Measurements from ENCODE around the gene CALY. TPM values are rescaled to one million over a fixed set of nuclear protein-coding genes. Genes with fewer than 3 reads are reported as not detected.

The CALY gene
- total RNA-seq, 1 experiment from 2014 or later = 0.47 TPM

DNA sequence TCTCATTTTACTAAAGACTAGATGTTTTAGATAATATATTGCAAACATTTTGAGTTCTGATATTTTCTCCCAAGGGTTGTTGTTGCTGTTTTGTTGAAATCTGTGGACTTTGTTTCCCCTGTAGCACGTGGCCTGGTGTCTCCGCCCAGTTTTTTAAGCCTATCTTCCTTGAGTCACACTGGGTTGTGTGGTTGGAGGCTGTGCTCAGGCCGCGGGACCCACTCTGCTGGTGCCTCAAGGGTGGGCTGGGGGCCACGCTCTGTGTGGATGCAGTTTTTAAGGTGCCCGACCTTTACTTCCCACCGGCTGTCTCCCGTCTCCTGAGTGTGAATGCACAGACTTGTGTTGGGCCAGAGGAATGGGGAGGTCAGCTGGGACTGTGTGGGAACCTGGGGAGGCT lies 6.2 kb upstream of the CALY start:
- no peaks in the 10 kb centered on the region for H3K27me3 ChIP-seq (ENCODE audit: insufficient read depth, low read length)
- H2AFZ ChIP-seq (ENCODE audit: low read depth, low read length, poor library complexity, severe bottlenecking) = no peak overlapping the region
- H3K4me1 ChIP-seq (ENCODE audit: control insufficient read depth in 1 of 2, insufficient read depth in 2 of 2, low read length in 2 of 2) = peaks cover 0 to 8% of the 10 kb centered on the region in 2 experiments; a peak in 1 of 4 replicates
- ChIA-PET CTCF (no interaction called here), RAD21 (ENCODE audit: low non-redundant PET in 1 of 2, low total read pairs in 2 of 2, uncharacterized antibody in 2 of 2, unreplicated experiment in 2 of 2) (no interaction called here), POLR2A (no interaction called here)
- DNase-seq (ENCODE audit: low read depth, low spot score) (no peak), ATAC-seq (no peak)
- no peaks in the 10 kb centered on the region for H3K36me3 ChIP-seq (ENCODE audit: control insufficient read depth in 1 of 2, insufficient read depth in 2 of 2, low read length in 2 of 2)
- H3K4me2 ChIP-seq (ENCODE audit: low read length) = no peak overlapping the region
- no peak for TF ChIP-seq SP1 (IDR thresholded peaks at IDR 0.05; ENCODE audit: low read depth)
- TF ChIP-seq, protein P1, sequence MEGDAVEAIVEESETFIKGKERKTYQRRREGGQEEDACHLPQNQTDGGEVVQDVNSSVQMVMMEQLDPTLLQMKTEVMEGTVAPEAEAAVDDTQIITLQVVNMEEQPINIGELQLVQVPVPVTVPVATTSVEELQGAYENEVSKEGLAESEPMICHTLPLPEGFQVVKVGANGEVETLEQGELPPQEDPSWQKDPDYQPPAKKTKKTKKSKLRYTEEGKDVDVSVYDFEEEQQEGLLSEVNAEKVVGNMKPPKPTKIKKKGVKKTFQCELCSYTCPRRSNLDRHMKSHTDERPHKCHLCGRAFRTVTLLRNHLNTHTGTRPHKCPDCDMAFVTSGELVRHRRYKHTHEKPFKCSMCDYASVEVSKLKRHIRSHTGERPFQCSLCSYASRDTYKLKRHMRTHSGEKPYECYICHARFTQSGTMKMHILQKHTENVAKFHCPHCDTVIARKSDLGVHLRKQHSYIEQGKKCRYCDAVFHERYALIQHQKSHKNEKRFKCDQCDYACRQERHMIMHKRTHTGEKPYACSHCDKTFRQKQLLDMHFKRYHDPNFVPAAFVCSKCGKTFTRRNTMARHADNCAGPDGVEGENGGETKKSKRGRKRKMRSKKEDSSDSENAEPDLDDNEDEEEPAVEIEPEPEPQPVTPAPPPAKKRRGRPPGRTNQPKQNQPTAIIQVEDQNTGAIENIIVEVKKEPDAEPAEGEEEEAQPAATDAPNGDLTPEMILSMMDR (IDR thresholded peaks at IDR 0.05 in 2 of 3, conservative IDR thresholded peaks at IDR 0.05 in 1 of 3; ENCODE audit: borderline replicate concordance in 1 of 3, insufficient read depth in 1 of 3, low read depth in 2 of 3, low read length in 2 of 3) = no peak
- TF ChIP-seq, protein P2, sequence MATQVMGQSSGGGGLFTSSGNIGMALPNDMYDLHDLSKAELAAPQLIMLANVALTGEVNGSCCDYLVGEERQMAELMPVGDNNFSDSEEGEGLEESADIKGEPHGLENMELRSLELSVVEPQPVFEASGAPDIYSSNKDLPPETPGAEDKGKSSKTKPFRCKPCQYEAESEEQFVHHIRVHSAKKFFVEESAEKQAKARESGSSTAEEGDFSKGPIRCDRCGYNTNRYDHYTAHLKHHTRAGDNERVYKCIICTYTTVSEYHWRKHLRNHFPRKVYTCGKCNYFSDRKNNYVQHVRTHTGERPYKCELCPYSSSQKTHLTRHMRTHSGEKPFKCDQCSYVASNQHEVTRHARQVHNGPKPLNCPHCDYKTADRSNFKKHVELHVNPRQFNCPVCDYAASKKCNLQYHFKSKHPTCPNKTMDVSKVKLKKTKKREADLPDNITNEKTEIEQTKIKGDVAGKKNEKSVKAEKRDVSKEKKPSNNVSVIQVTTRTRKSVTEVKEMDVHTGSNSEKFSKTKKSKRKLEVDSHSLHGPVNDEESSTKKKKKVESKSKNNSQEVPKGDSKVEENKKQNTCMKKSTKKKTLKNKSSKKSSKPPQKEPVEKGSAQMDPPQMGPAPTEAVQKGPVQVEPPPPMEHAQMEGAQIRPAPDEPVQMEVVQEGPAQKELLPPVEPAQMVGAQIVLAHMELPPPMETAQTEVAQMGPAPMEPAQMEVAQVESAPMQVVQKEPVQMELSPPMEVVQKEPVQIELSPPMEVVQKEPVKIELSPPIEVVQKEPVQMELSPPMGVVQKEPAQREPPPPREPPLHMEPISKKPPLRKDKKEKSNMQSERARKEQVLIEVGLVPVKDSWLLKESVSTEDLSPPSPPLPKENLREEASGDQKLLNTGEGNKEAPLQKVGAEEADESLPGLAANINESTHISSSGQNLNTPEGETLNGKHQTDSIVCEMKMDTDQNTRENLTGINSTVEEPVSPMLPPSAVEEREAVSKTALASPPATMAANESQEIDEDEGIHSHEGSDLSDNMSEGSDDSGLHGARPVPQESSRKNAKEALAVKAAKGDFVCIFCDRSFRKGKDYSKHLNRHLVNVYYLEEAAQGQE (IDR thresholded peaks at IDR 0.05; ENCODE audit: low read depth) = no peak
- TF ChIP-seq FOSL1 (IDR thresholded peaks at IDR 0.05; ENCODE audit: low read depth) = no peak
- TF ChIP-seq CEBPB (IDR thresholded peaks at IDR 0.05; ENCODE audit: low read depth) = no peak
- no peak for TF ChIP-seq EGR1 (IDR thresholded peaks at IDR 0.05; ENCODE audit: low read depth)
- TF ChIP-seq ZFX (IDR thresholded peaks at IDR 0.05) = no peak
- no peak for TF ChIP-seq ATF3 (IDR thresholded peaks at IDR 0.05)
- no peak for TF ChIP-seq RAD21 (IDR thresholded peaks at IDR 0.05; ENCODE audit: low read depth)
- no peak for TF ChIP-seq TCF7L2 (IDR thresholded peaks at IDR 0.05; ENCODE audit: borderline replicate concordance, extremely low read depth, insufficient read depth, insufficient read length)
- no peak for TF ChIP-seq ELF1 (IDR thresholded peaks at IDR 0.05; ENCODE audit: borderline replicate concordance, low read depth)
- TF ChIP-seq CBX3 (IDR thresholded peaks at IDR 0.05; ENCODE audit: low read depth) = no peak
- no peak for TF ChIP-seq YY1 (IDR thresholded peaks at IDR 0.05; ENCODE audit: extremely low read depth, insufficient replicate concordance, low read depth, low read length)
- H3K9me3 ChIP-seq (ENCODE audit: control insufficient read depth in 1 of 2, insufficient read depth in 1 of 2, low read depth in 1 of 2, low read length in 2 of 2) = no peaks in the 10 kb centered on the region
- H3K79me2 ChIP-seq (ENCODE audit: insufficient read depth, low read length) = no peaks in the 10 kb centered on the region
- no peaks in the 10 kb centered on the region for H4K20me1 ChIP-seq (ENCODE audit: insufficient read depth)
- no peak overlapping the region for H3K9ac ChIP-seq (ENCODE audit: low read length)
- intact Hi-C loops (cut with micrococcal nuclease) = no loop called here
- BruUV-seq (replicated peaks) = no TSS peak
- H3K4me3 ChIP-seq (replicated peaks in 1 of 2; ENCODE audit: low read depth in 1 of 2, low read length in 2 of 2) = no peak overlapping the region
- H3K27ac ChIP-seq (ENCODE audit: low read depth, low read length) = no peak overlapping the region
- no peaks in the 10 kb centered on the region for H3K9me2 ChIP-seq (ENCODE audit: insufficient read depth)

Measured in HCT116 (cell line).